Measurements from ENCODE around the gene NAA80. TPM values are rescaled to one million over a fixed set of nuclear protein-coding genes. Genes with fewer than 3 reads are reported as not detected.
A peak's percentile ranks its signal among the peaks of the same experiment; 100 is the strongest.
"Not testable (repeated sequence)": the region's sequence is repeated elsewhere in the genome, so short reads cannot be mapped to it uniquely, and the experiment has no call there.

NAA80 gene
- total RNA-seq, 1 donor from 2014 or later, result 12.5 TPM

DNA sequence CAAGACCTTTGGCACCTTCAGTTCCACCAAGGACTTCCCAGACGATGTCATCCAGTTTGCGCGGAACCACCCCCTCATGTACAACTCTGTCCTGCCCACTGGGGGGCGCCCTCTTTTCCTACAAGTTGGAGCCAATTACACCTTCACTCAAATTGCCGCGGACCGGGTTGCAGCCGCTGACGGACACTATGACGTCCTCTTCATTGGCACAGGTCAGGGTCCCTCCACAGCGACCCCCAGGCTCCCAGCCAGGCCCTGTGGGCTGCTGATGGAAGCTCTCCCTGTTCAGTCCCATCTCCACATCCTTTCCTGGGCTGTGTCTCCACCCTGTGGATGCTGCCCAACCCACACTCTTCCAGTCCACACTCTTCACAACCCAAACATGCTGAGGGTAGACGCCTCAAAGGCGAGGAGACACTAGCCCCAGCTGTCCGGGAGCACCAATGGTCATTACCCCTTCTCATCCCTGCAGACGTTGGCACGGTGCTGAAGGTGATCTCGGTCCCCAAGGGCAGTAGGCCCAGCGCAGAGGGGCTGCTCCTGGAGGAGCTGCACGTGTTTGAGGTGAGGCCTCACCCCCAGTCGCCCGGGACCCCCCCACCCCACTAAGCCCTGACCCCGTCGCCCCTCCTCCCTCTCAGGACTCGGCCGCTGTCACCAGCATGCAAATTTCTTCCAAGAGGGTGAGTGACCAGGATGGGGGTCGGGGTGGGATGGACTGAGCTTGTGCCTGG, 24.7 kb downstream of the NAA80 start:
- Histone ChIP-seq H3K4me1 (peaks cover 21% of the 10 kb centered on the region), H3K27ac (peak overlapping the region; percentile 3), H3K9me3 (no peaks in the 10 kb centered on the region), H3K4me3 (no peak overlapping the region), H3K27me3 (peaks cover 7% of the 10 kb centered on the region), H3K36me3 (no peaks in the 10 kb centered on the region)
- TF ChIP-seq, protein P1, sequence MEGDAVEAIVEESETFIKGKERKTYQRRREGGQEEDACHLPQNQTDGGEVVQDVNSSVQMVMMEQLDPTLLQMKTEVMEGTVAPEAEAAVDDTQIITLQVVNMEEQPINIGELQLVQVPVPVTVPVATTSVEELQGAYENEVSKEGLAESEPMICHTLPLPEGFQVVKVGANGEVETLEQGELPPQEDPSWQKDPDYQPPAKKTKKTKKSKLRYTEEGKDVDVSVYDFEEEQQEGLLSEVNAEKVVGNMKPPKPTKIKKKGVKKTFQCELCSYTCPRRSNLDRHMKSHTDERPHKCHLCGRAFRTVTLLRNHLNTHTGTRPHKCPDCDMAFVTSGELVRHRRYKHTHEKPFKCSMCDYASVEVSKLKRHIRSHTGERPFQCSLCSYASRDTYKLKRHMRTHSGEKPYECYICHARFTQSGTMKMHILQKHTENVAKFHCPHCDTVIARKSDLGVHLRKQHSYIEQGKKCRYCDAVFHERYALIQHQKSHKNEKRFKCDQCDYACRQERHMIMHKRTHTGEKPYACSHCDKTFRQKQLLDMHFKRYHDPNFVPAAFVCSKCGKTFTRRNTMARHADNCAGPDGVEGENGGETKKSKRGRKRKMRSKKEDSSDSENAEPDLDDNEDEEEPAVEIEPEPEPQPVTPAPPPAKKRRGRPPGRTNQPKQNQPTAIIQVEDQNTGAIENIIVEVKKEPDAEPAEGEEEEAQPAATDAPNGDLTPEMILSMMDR (IDR thresholded peaks at IDR 0.05), result peak; percentile 69
- DNase-seq, result peak; percentile 86
- ATAC-seq, result peak; percentile 57
- intact Hi-C loops (cut with DNase I), result loop anchor here (5.0 kb wide), 2 partner anchors 47 to 82 kb away; partner anchors contain the start of gene GNAT1

DNA sequence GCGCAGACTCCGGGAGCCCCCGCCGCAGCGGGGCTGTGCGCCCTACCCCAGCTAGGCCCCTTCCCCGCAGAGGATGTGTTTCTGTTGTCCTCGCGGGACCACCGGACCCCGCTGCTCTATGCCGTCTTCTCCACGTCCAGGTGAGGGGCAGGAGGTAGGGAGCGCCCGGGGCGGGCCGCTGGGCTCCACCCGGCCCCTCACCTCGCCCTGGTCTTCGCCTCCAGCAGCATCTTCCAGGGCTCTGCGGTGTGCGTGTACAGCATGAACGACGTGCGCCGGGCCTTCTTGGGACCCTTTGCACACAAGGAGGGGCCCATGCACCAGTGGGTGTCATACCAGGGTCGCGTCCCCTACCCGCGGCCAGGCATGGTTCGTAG, 25.5 kb downstream of the NAA80 start:
- H3K4me3 ChIP-seq, result peak overlapping the region; percentile 37
- ATAC-seq (no peak), DNase-seq (no peak)
- H3K27ac ChIP-seq, result no peak overlapping the region
- H3K27me3 ChIP-seq, result peaks cover 7% of the 10 kb centered on the region
- H3K36me3 ChIP-seq, result no peaks in the 10 kb centered on the region
- no peaks in the 10 kb centered on the region for H3K9me3 ChIP-seq
- H3K4me1 ChIP-seq, result peaks cover 24% of the 10 kb centered on the region
- intact Hi-C loops (cut with DNase I), result loop anchor here (5.0 kb wide), 2 partner anchors 46 to 81 kb away; partner anchors contain the start of gene GNAT1
- TF ChIP-seq, protein P1 (IDR thresholded peaks at IDR 0.05), result no peak

DNA sequence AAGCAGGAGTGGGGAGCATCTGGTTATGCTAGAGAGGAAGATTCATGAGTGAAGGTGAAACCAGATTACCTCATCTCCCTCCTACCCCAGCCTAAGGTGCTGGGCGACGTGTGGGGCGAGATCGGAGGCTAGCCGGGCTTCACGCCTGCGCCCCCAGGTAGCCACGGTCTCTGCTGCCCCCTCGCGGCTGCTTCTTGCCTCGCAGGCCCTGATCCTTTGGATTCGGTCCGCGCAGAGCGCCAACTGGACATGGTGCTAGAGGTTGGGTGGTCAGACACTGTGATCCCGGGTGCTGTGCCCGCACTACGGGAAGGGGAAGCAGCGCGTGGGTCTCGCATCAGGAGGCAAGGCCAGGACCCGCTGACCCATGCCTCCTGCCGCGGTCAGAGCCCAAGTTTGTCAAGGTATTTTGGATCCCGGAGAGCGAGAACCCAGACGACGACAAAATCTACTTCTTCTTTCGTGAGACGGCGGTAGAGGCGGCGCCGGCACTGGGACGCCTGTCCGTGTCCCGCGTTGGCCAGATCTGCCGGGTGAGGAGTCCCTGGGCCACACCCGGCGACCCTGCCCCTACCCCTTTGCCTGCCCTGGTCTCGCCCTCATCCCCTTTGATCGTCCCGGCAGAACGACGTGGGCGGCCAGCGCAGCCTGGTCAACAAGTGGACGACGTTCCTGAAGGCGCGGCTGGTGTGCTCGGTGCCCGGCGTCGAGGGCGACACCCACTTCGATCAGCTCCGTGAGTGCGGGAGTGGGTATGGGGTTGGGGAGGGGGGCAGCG, 26.1 kb downstream of the NAA80 start:
- H3K27ac ChIP-seq, result no peak overlapping the region

DNA sequence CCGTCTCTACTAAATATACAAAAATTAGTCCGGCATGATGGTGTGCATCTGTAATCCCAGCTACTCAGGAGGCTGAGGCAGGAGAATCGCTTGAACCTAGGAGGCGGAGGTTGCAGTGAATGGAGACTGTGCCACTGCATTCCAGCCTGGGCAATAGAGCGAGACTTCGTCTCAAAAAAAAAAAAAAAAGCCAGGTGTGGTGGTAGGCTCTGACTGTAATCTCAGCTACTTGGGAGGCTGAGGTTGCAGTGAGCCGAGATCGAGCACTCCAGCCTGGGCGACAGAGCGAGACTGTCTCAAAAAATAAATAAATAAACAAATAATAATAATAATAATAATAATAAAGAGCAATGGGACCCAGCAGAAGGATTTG, 26.7 kb downstream of the NAA80 start:
- H3K4me1 ChIP-seq, result peaks cover 30% of the 10 kb centered on the region
- intact Hi-C loops (cut with DNase I), result loop anchor here (5.0 kb wide), 2 partner anchors 45 to 80 kb away; partner anchors contain the start of gene GNAT1
- DNase-seq, H3K9me3 ChIP-seq, H3K4me3 ChIP-seq, ATAC-seq, H3K36me3 ChIP-seq, H3K27me3 ChIP-seq, H3K27ac ChIP-seq: not testable (repeated sequence)

More for the DNA sequence above, 26.1 kb downstream of the NAA80 start:
- TF ChIP-seq, protein P1 (IDR thresholded peaks at IDR 0.05), result peak; percentile 98
- H3K9me3 ChIP-seq, result no peaks in the 10 kb centered on the region
- intact Hi-C loops (cut with DNase I), result loop anchor here (5.0 kb wide), 2 partner anchors 46 to 81 kb away; partner anchors contain the start of gene GNAT1
- peak overlapping the region; percentile 37 for H3K4me3 ChIP-seq
- H3K36me3 ChIP-seq, result no peaks in the 10 kb centered on the region
- peaks cover 7% of the 10 kb centered on the region for H3K27me3 ChIP-seq
- H3K4me1 ChIP-seq, result peaks cover 30% of the 10 kb centered on the region
- DNase-seq (peak; percentile 94), ATAC-seq (peak; percentile 84)

DNA sequence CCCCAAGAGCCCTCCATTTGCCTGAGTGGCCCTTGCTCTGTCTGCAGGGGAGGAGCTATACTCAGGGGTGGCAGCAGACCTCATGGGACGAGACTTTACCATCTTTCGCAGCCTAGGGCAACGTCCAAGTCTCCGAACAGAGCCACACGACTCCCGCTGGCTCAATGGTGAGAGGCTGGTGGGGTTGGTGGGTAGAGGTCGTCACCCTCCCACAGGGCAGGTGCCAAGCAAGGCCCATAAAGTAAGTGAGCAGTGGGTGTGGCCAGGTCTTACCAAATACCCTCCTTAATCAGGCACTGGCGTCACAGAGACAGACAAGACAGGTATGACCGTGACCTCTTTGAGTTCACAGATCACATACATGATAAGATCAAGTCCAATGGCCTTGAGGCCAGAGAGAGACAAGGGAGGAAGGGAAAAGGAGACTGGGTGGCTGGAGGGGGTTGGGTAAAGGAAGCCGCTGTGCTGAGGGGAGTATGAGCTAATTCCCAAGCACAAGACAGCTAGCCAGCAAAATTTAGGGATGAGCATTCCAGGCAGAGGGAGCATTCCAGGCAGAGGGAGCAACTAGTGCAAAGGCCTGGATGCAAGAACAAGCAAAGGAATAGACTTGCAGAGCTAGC, 27.8 kb downstream of the NAA80 start:
- intact Hi-C loops (cut with DNase I), result loop anchor here (5.0 kb wide), 2 partner anchors 44 to 79 kb away; partner anchors contain the start of gene GNAT1
- TF ChIP-seq, protein P1 (IDR thresholded peaks at IDR 0.05), result no peak
- no peak overlapping the region for H3K4me3 ChIP-seq
- peaks cover 36% of the 10 kb centered on the region for H3K4me1 ChIP-seq
- no peak overlapping the region for H3K27ac ChIP-seq
- no peaks in the 10 kb centered on the region for H3K36me3 ChIP-seq
- ATAC-seq, result no peak
- no peaks in the 10 kb centered on the region for H3K9me3 ChIP-seq
- peaks cover 7% of the 10 kb centered on the region for H3K27me3 ChIP-seq
- DNase-seq, result no peak

Measured in upper lobe of right lung (tissue), 1 donor.